ENCODE measurements around the gene ARHGAP36. TPM values are rescaled to one million over a fixed set of nuclear protein-coding genes. Genes with fewer than 3 reads are reported as not detected.

Gene ARHGAP36
- total and polyA plus RNA-seq, 9 of the 15 experiments (the other 6 are each of a cell fraction or from before 2014, with no cell fraction given): not detected

GRCh38 chrX:131040781-131041180 is 17.4 kb upstream of the ARHGAP36 start:
- peaks cover 3 to 5% of the 10 kb centered on the region in 2 experiments; a peak in 3 of 5 replicates for H3K27me3 ChIP-seq (ENCODE audit: control insufficient read depth in 2 of 2, insufficient read depth in 2 of 2, low read length in 2 of 2)
- BruUV-seq (replicated peaks): no TSS peak
- TF ChIP-seq C11orf30 (IDR thresholded peaks at IDR 0.05; ENCODE audit: low read depth): no peak
- TF ChIP-seq ELK1 (CRISPR knock-in tag; IDR thresholded peaks at IDR 0.05): no peak
- no peak overlapping the region for H3K27ac ChIP-seq (ENCODE audit: extremely low read depth, low read depth, low read length)
- no peak overlapping the region for H3K4me2 ChIP-seq (ENCODE audit: insufficient read depth, low read length)
- no peaks in the 10 kb centered on the region for H3K9me3 ChIP-seq (replicated peaks; ENCODE audit: control insufficient read depth, insufficient read depth, low read depth, low read length)
- no peak overlapping the region for H3K9ac ChIP-seq (ENCODE audit: insufficient read depth in 1 of 2, low read depth in 2 of 2, low read length in 2 of 2)
- H3K9me1 ChIP-seq (ENCODE audit: control insufficient read depth, insufficient read depth, low read length): no peaks in the 10 kb centered on the region
- H3K4me1 ChIP-seq (replicated peaks in 1 of 2; ENCODE audit: control insufficient read depth in 2 of 2, insufficient read depth in 2 of 2, low read length in 2 of 2): no peaks in the 10 kb centered on the region
- H2AFZ ChIP-seq (ENCODE audit: low read depth, low read length): no peak overlapping the region
- DNase-seq (ENCODE audit: extremely low read depth in 1 of 4, low spot score in 3 of 4): no peak
- ATAC-seq: no peak
- H4K20me1 ChIP-seq (replicated peaks; ENCODE audit: control insufficient read depth, insufficient read depth, low read length): no peaks in the 10 kb centered on the region
- no peaks in the 10 kb centered on the region for H3K79me2 ChIP-seq (ENCODE audit: control insufficient read depth, insufficient read depth, low read length)
- POLR2A ChIA-PET: interaction anchor here (0.8 kb wide), 1 partner anchor 31 kb away, joined by 4 read pairs; no protein-coding TSS in a partner anchor
- intact Hi-C loops (cut with micrococcal nuclease) (no loop called here), in situ Hi-C loops (cut with MboI) (no loop called here)
- CTCF ChIA-PET (ENCODE audit: low intra/inter-chr PET ratio): no interaction called here
- H3K36me3 ChIP-seq (ENCODE audit: control insufficient read depth, insufficient read depth, low read length): no peaks in the 10 kb centered on the region
- no peak overlapping the region for H3K4me3 ChIP-seq
- no peak for FAIRE-seq

- Histone ChIP-seq H4K20me1 (replicated peaks; ENCODE audit: control insufficient read depth, insufficient read depth, low read length) (no peaks in the 10 kb centered on the region), H3K9me1 (ENCODE audit: control insufficient read depth, insufficient read depth, low read length) (no peaks in the 10 kb centered on the region), H3K27ac (ENCODE audit: extremely low read depth, low read depth, low read length) (no peak overlapping the region), H3K36me3 (ENCODE audit: control insufficient read depth, insufficient read depth, low read length) (no peaks in the 10 kb centered on the region), H3K79me2 (ENCODE audit: control insufficient read depth, insufficient read depth, low read length) (no peaks in the 10 kb centered on the region), H3K4me1 (replicated peaks in 1 of 2; ENCODE audit: control insufficient read depth in 2 of 2, insufficient read depth in 2 of 2, low read length in 2 of 2) (no peaks in the 10 kb centered on the region), H3K4me2 (ENCODE audit: insufficient read depth, low read length) (no peak overlapping the region), H2AFZ (ENCODE audit: low read depth, low read length) (no peak overlapping the region), H3K4me3 (no peak overlapping the region), H3K9ac (ENCODE audit: insufficient read depth in 1 of 2, low read depth in 2 of 2, low read length in 2 of 2) (no peak overlapping the region), H3K27me3 (ENCODE audit: control insufficient read depth in 2 of 2, insufficient read depth in 2 of 2, low read length in 2 of 2) (peaks cover 5 to 6% of the 10 kb centered on the region in 2 experiments; a peak in 3 of 5 replicates), H3K9me3 (replicated peaks; ENCODE audit: control insufficient read depth, insufficient read depth, low read depth, low read length) (no peaks in the 10 kb centered on the region)
- no TSS peak for BruUV-seq (replicated peaks)
- no peak for TF ChIP-seq GATAD2B (IDR thresholded peaks at IDR 0.05; ENCODE audit: borderline replicate concordance)
- TF ChIP-seq NFXL1 (CRISPR knock-in tag; IDR thresholded peaks at IDR 0.05): no peak
- TF ChIP-seq ZNF232 (CRISPR knock-in tag; IDR thresholded peaks at IDR 0.05): no peak
- TF ChIP-seq FOXK1 (CRISPR knock-in tag; IDR thresholded peaks at IDR 0.05; ENCODE audit: borderline replicate concordance): no peak
- no peak for TF ChIP-seq HNRNPL (IDR thresholded peaks at IDR 0.05; ENCODE audit: low read depth, low read length)
- TF ChIP-seq CBX8 (IDR thresholded peaks at IDR 0.05; ENCODE audit: borderline replicate concordance, extremely low read depth, low read depth, low read length, poor library complexity, severe bottlenecking): no peak
- TF ChIP-seq RAD51 (IDR thresholded peaks at IDR 0.05; ENCODE audit: borderline replicate concordance, low read depth): no peak
- no peak for TF ChIP-seq NONO (IDR thresholded peaks at IDR 0.05; ENCODE audit: low read depth in 2 of 2, low read length in 1 of 2)
- no peak for TF ChIP-seq MYNN (IDR thresholded peaks at IDR 0.05)
- no peak for TF ChIP-seq MYNN (CRISPR knock-in tag; IDR thresholded peaks at IDR 0.05)
- POLR2A ChIA-PET: no interaction called here
- 0% methylated on average over 6 of the region's 6 CpGs for WGBS (ENCODE audit: insufficient coverage, low coverage, missing lambda C conversion rate)
- no peak for DNase-seq (ENCODE audit: extremely low read depth in 1 of 4, low spot score in 3 of 4)
- CTCF ChIA-PET (ENCODE audit: low intra/inter-chr PET ratio): no interaction called here
- FAIRE-seq: no peak
- ATAC-seq: no peak
- intact Hi-C loops (cut with micrococcal nuclease) (no loop called here), in situ Hi-C loops (cut with MboI) (no loop called here)
These were observed 16.5 kb upstream of the ARHGAP36 start for GRCh38 chrX:131041667-131042066.

All from K562 (cell line).